ENCODE data around the gene CTDSP2.
"Not testable (repeated sequence)": the region's sequence is repeated elsewhere in the genome, so short reads cannot be mapped to it uniquely, and the experiment has no call there.

CTDSP2 gene

GRCh38 chr12:57881475-57881874 is 34.9 kb upstream of the CTDSP2 start:
- no peak for DNase-seq (ENCODE audit: low read depth, low spot score)

GRCh38 chr12:57881035-57881434 is 34.5 kb upstream of the CTDSP2 start:
- not testable (repeated sequence) for DNase-seq (ENCODE audit: low read depth, low spot score)

- no peak for DNase-seq (ENCODE audit: low read depth, low spot score)
Measured at GRCh38 chr12:57877876-57878275, 31.3 kb upstream of the CTDSP2 start.

GRCh38 chr12:57875753-57876547 is 29.4 kb upstream of the CTDSP2 start:
- no peak for DNase-seq (ENCODE audit: low read depth, low spot score)

GRCh38 chr12:57874166-57875108 is 27.9 kb upstream of the CTDSP2 start:
- DNase-seq (ENCODE audit: low read depth, low spot score): no peak

- DNase-seq (ENCODE audit: low read depth, low spot score): no peak
Measured at GRCh38 chr12:57872362-57872761, 25.8 kb upstream of the CTDSP2 start.

- DNase-seq (ENCODE audit: low read depth, low spot score): no peak
Measured at GRCh38 chr12:57869927-57870318, 23.4 kb upstream of the CTDSP2 start.

GRCh38 chr12:57869298-57869926 is 22.9 kb upstream of the CTDSP2 start:
- DNase-seq (ENCODE audit: low read depth, low spot score): no peak

- no peak for DNase-seq (ENCODE audit: low read depth, low spot score)
Measured at GRCh38 chr12:57868851-57869268, 22.3 kb upstream of the CTDSP2 start.

- no peak for DNase-seq (ENCODE audit: low read depth, low spot score)
Measured at GRCh38 chr12:57868221-57868620, 21.7 kb upstream of the CTDSP2 start.

- DNase-seq (ENCODE audit: low read depth, low spot score): no peak
Measured at GRCh38 chr12:57866308-57867019, 19.9 kb upstream of the CTDSP2 start.

GRCh38 chr12:57865084-57865751 is 18.7 kb upstream of the CTDSP2 start:
- DNase-seq (ENCODE audit: low read depth, low spot score): no peak

GRCh38 chr12:57864442-57865083 is 18.0 kb upstream of the CTDSP2 start:
- DNase-seq (ENCODE audit: low read depth, low spot score): no peak

GRCh38 chr12:57863676-57864075 is 17.1 kb upstream of the CTDSP2 start:
- no peak for DNase-seq (ENCODE audit: low read depth, low spot score)

GRCh38 chr12:57861967-57862366 is 15.4 kb upstream of the CTDSP2 start:
- no peak for DNase-seq (ENCODE audit: low read depth, low spot score)

- DNase-seq (ENCODE audit: low read depth, low spot score): not testable (repeated sequence)
Measured at GRCh38 chr12:57860883-57861282, 14.4 kb upstream of the CTDSP2 start.

- DNase-seq (ENCODE audit: low read depth, low spot score): no peak
Measured at GRCh38 chr12:57859121-57859520, 12.6 kb upstream of the CTDSP2 start.

- DNase-seq (ENCODE audit: low read depth, low spot score): not testable (repeated sequence)
Measured at GRCh38 chr12:57858123-57858522, 11.6 kb upstream of the CTDSP2 start.

GRCh38 chr12:57854965-57855364 is 8.4 kb upstream of the CTDSP2 start:
- DNase-seq (ENCODE audit: low read depth, low spot score): no peak

- no peak for DNase-seq (ENCODE audit: low read depth, low spot score)
Measured at GRCh38 chr12:57853864-57854556, 7.5 kb upstream of the CTDSP2 start.

All from iPS DF 19.7 (cell line).